K562 (cell line): Measurements from ENCODE around the gene SMG6. TPM values are rescaled to one million over a fixed set of nuclear protein-coding genes. Genes with fewer than 3 reads are reported as not detected.

ENCODE experiments used
- ATAC-seq: fragments of 200-7000 bp; cut with Tn5 transposase; 3 replicates; pipeline ENCODE4 v1.9.1; 2020; ENCODE audit warnings: moderate library complexity
- BruUV-seq: library from RNA; stranded (reverse); fragments of 400-500 nt; replicated peaks from 2 replicates; lab custom pipeline; 2021; lab: Mats Ljungman, UMichigan
- CTCF ChIA-PET: fragments of 300-600 bp; formaldehyde crosslinking; extraction: SDS; loops from one replicate; lab custom pipeline; 2021; ENCODE audit warnings: low intra/inter-chr PET ratio; lab: Yijun Ruan, JAX
- POLR2A ChIA-PET: fragments of 300-600, 350-650 bp; sonication (Branson Sonifier 250); formaldehyde crosslinking; extraction: SDS; loops from one replicate; lab custom pipeline; 2021; ENCODE audit warnings: antibody characterized with exemption, inconsistent platforms; lab: Yijun Ruan, JAX
- DNase-seq, 4 experiments: peaks; one replicate each; pipeline versions ENCODE4 v3.0.0 to v3.0.0-alpha.2; 2011 to 2018; ENCODE audit warnings: low spot score in 3 of 4, mixed read lengths in 3 of 4; ENCODE audit errors: extremely low read depth in 1 of 4
- FAIRE-seq: peaks from 2 replicates; lab custom pipeline; 2011; peaks lifted over from hg19 to GRCh38; lab: Jason Lieb, UNC
- H2AFZ ChIP-seq: 2 replicates; pipeline ENCODE4 v1.6.0; 2011; ENCODE audit warnings: low read depth, low read length, control low read depth, inconsistent platforms
- H3K27ac ChIP-seq: fragments of 200-600 bp; 3 replicates; pipeline ENCODE4 v1.8.0; 2011; ENCODE audit warnings: low read depth, mild to moderate bottlenecking, control low read depth, inconsistent platforms, low read length, moderate library complexity, mixed read lengths; ENCODE audit errors: extremely low read depth
- H3K27me3 ChIP-seq, 2 experiments: fragments of 300-600 bp in 1 of 2; 2 replicates in 1 of 2; 3 replicates in 1 of 2; pipeline versions ENCODE4 v1.6.0 to v1.8.0; 2011; ENCODE audit warnings: inconsistent platforms in 2 of 2, low read length in 2 of 2, mild to moderate bottlenecking in 1 of 2, mixed read lengths in 1 of 2, moderate library complexity in 1 of 2; ENCODE audit not compliant: control insufficient read depth in 2 of 2, insufficient read depth in 2 of 2
- H3K36me3 ChIP-seq: fragments of 300-600 bp; 3 replicates; pipeline ENCODE4 v1.8.0; 2011; ENCODE audit warnings: mild to moderate bottlenecking, low read length, inconsistent platforms; ENCODE audit not compliant: control insufficient read depth, insufficient read depth
- H3K4me1 ChIP-seq, 2 experiments: fragments of 200-600 bp in 1 of 2; replicated peaks in 1 of 2; 2 replicates in 1 of 2; 3 replicates in 1 of 2; pipeline versions ENCODE4 v1.5.1 to v1.8.0; 2011; ENCODE audit warnings: inconsistent platforms in 2 of 2, low read length in 2 of 2, mild to moderate bottlenecking in 1 of 2, mixed read lengths in 1 of 2, moderate library complexity in 1 of 2; ENCODE audit not compliant: control insufficient read depth in 2 of 2, insufficient read depth in 2 of 2
- H3K4me2 ChIP-seq: 2 replicates; pipeline ENCODE4 v1.6.1; 2011; ENCODE audit warnings: low read length, control low read depth, inconsistent platforms, mixed read lengths; ENCODE audit not compliant: insufficient read depth
- H3K4me3 ChIP-seq: fragments of 200-600 bp; sonication (generic), shearing (Covaris generic); 2 replicates; pipeline ENCODE4 v1.5.1; 2016; ENCODE audit warnings: control low read depth, inconsistent platforms
- H3K79me2 ChIP-seq: fragments of 200-600 bp; 3 replicates; pipeline ENCODE4 v1.8.0; 2011; ENCODE audit warnings: low read length, inconsistent platforms; ENCODE audit not compliant: control insufficient read depth, insufficient read depth
- H3K9ac ChIP-seq, 2 experiments: 2 replicates each; pipeline versions ENCODE4 v1.6.0 to v1.6.1; 2011; ENCODE audit warnings: low read depth in 2 of 2, low read length in 2 of 2, control low read depth in 1 of 2, inconsistent platforms in 1 of 2, mild to moderate bottlenecking in 1 of 2, mixed read lengths in 1 of 2; ENCODE audit not compliant: insufficient read depth in 1 of 2
- H3K9me1 ChIP-seq: one replicate; pipeline ENCODE4 v1.6.0; 2011; ENCODE audit warnings: inconsistent platforms, mild to moderate bottlenecking, low read length, moderate library complexity; ENCODE audit not compliant: control insufficient read depth, insufficient read depth
- H3K9me3 ChIP-seq: replicated peaks from 2 replicates; pipeline ENCODE4 v1.5.1; 2011; ENCODE audit warnings: low read depth, low read length, inconsistent platforms; ENCODE audit not compliant: control insufficient read depth, insufficient read depth
- H4K20me1 ChIP-seq: replicated peaks from 2 replicates; pipeline ENCODE4 v1.6.1; 2011; ENCODE audit warnings: low read length, inconsistent platforms, mixed read lengths; ENCODE audit not compliant: control insufficient read depth, insufficient read depth
- ADNP ChIP-seq: fragments of 200-800 bp; sonication (Bioruptor generic); IDR thresholded peaks from 2 replicates; pipeline ENCODE4 v1.6.1; 2016; ENCODE audit warnings: missing genetic modification characterization, missing compliant biosample characterization
- CHD1 ChIP-seq: fragments of 200-600 bp; sonication (generic); IDR thresholded peaks from one replicate; pipeline ENCODE4 v1.6.1; 2012; ENCODE audit warnings: mild to moderate bottlenecking, moderate library complexity, low read length, inconsistent platforms
- GMEB1 ChIP-seq: fragments of 250-450 bp; sonication (Bioruptor Pico); IDR thresholded peaks from 2 replicates; pipeline ENCODE4 v1.4.0; 2020; ENCODE audit warnings: mild to moderate bottlenecking
- HMG20A ChIP-seq: fragments of 450-650 bp; formaldehyde crosslinking; conservative IDR thresholded peaks from 2 replicates; pipeline ENCODE4 v1.4.0; 2020; ENCODE audit warnings: mild to moderate bottlenecking, mixed read lengths
- IFI16 ChIP-seq: fragments of 250-450 bp; sonication (Bioruptor Pico); IDR thresholded peaks from 2 replicates; pipeline ENCODE4 v2.1.2; 2022; ENCODE audit warnings: mild to moderate bottlenecking, inconsistent platforms
- MLLT1 ChIP-seq, 2 experiments: fragments of 450-650 bp; IDR thresholded peaks; 2 replicates each; pipeline ENCODE4 v1.6.1; 2016
- NELFE ChIP-seq: IDR thresholded peaks from 2 replicates; pipeline ENCODE4 v1.6.1; 2011; ENCODE audit warnings: mild to moderate bottlenecking; ENCODE audit not compliant: insufficient read depth, insufficient read length
- RBM15 ChIP-seq: fragments of 200-400 bp; formaldehyde crosslinking; IDR thresholded peaks from 2 replicates; pipeline ENCODE4 v1.6.1; 2018; ENCODE audit warnings: mild to moderate bottlenecking, low read length, moderate library complexity; ENCODE audit not compliant: insufficient read depth
- SP2 ChIP-seq: IDR thresholded peaks from 2 replicates; pipeline ENCODE4 v1.6.1; 2011; ENCODE audit warnings: mild to moderate bottlenecking, low read depth, low read length, moderate library complexity; ENCODE audit not compliant: poor library complexity, severe bottlenecking; ENCODE audit errors: extremely low read depth
- ZNF695 ChIP-seq: fragments of 450-650 bp; formaldehyde crosslinking; IDR thresholded peaks from 2 replicates; pipeline ENCODE4 v1.4.0; 2020; ENCODE audit warnings: mild to moderate bottlenecking, moderate library complexity
- WGBS: fragments of 100-300 bp; shearing (Covaris generic); methylation state at CpG from one replicate; pipeline ENCODE4 v1.1.6; 2016; ENCODE audit warnings: low coverage, mixed read lengths; ENCODE audit not compliant: insufficient coverage; ENCODE audit errors: missing lambda C conversion rate; 5-methylcytosine and 5-hydroxymethylcytosine counted together
- in situ Hi-C: fragments of 300-500 bp; cut with MboI; formaldehyde crosslinking; loops from 4 replicates; pipeline ENCODE4 v1.15.0; 2018; ENCODE audit warnings: inconsistent platforms, mixed read lengths
- intact Hi-C: fragments of 100-400 bp; cut with micrococcal nuclease; formaldehyde crosslinking; loops from 2 replicates; pipeline ENCODE4 v1.14.2; 2022
- polyA plus RNA-seq, 8 experiments: library from polyadenylated mRNA; depleted of rRNA in 4 of 8; stranded (reverse) in 5 of 8; unstranded in 3 of 8; fragments of >200 nt; fragmentation: Nextera tagmentation in 2 of 8; fragmentation: Illumina TruSeq in 1 of 8; extraction: Ambion mirVana in 2 of 8; extraction: Trizol in 1 of 8; gene quantifications; 2 replicates each; pipeline versions ENCODE4 v1.2.1 to v1.2.3, GENCODE V29; 2011 to 2014; ENCODE audit warnings: inconsistent platforms in 1 of 8, missing spikeins in 1 of 8
- total RNA-seq, 7 experiments: library from RNA; depleted of rRNA in 6 of 7; stranded (reverse); fragments of >200 nt in 6 of 7; fragmentation: Illumina TruSeq in 2 of 7; extraction: Trizol in 2 of 7; gene quantifications; 2 replicates each; pipeline versions ENCODE4 v1.2.1 to v1.2.3, GENCODE V29; 2011 to 2021; ENCODE audit warnings: low replicate concordance in 1 of 7

Gene SMG6
- total and polyA plus RNA-seq, 9 of the 15 experiments (the other 6 are each of a cell fraction or from before 2014, with no cell fraction given): 0.44 to 13.9 (median 6.0) TPM

GRCh38 chr17:2061441-2061958, 242.1 kb downstream of the SMG6 start:
- no peaks in the 10 kb centered on the region for H3K27me3 ChIP-seq
- no peak for DNase-seq
- BruUV-seq: no TSS peak
- H4K20me1 ChIP-seq: no peaks in the 10 kb centered on the region
- no peak overlapping the region for H3K4me2 ChIP-seq
- H3K4me1 ChIP-seq: peaks cover 0 to 36% of the 10 kb centered on the region in 2 experiments; a peak in 2 of 5 replicates
- no peaks in the 10 kb centered on the region for H3K9me1 ChIP-seq
- POLR2A ChIA-PET: no interaction called here
- H3K9ac ChIP-seq: peak overlapping the region in 1 of 2 experiments; percentile 52; a peak in 1 of 4 replicates
- intact Hi-C loops (no loop called here), in situ Hi-C loops (loop anchor here (10.0 kb wide), 1 partner anchor 183 kb away; no protein-coding TSS in a partner anchor)
- CTCF ChIA-PET: no interaction called here
- H3K4me3 ChIP-seq: no peak overlapping the region
- H3K9me3 ChIP-seq: no peaks in the 10 kb centered on the region
- no peak for ATAC-seq
- no peaks in the 10 kb centered on the region for H3K79me2 ChIP-seq
- TF ChIP-seq ADNP (tag) (no peak), GMEB1 (no peak), MLLT1 (IDR thresholded peaks at IDR 0.05) (no peak), SP2 (no peak), ZNF695 (CRISPR knock-in tag) (no peak), CHD1 (no peak), HMG20A (CRISPR knock-in tag) (no peak), IFI16 (no peak), RBM15 (no peak), NELFE (no peak)
- 53% methylated on average over 6 of the region's 17 CpGs for WGBS
- peaks cover 16% of the 10 kb centered on the region; the same call in 2 of the 3 replicates for H3K36me3 ChIP-seq
- no peak for FAIRE-seq
- no peak overlapping the region for H2AFZ ChIP-seq
- no peak overlapping the region for H3K27ac ChIP-seq
